Endothelial cell of umbilical vein (primary cell): ENCODE data around the gene CCNDBP1. TPM values are rescaled to one million over a fixed set of nuclear protein-coding genes. Genes with fewer than 3 reads are reported as not detected.

ENCODE experiments used
- BruUV-seq: library from RNA; stranded (reverse); fragments of 400-500 nt; replicated peaks from 2 replicates; lab custom pipeline; 2021; lab: Mats Ljungman, UMichigan
- CTCF ChIA-PET: fragments of 300-600, 350-600 bp; sonication (Branson Sonifier 250); formaldehyde crosslinking; loops from one replicate; lab custom pipeline; 2021; ENCODE audit warnings: antibody characterized with exemption, inconsistent platforms; lab: Charles Lee
- POLR2A ChIA-PET: fragments of 300-600, 350-600 bp; sonication (Branson Sonifier 250); formaldehyde crosslinking; loops from one replicate; lab custom pipeline; 2021; ENCODE audit warnings: antibody characterized with exemption, inconsistent platforms; lab: Charles Lee
- DNase-seq: peaks from one replicate; pipeline ENCODE4 v3.0.0-alpha.2; 2011; ENCODE audit warnings: low read depth, low spot score
- FAIRE-seq: peaks from 2 replicates; lab custom pipeline; 2011; peaks lifted over from hg19 to GRCh38; lab: Jason Lieb, UNC
- H2AFZ ChIP-seq: 2 replicates; pipeline ENCODE4 v1.6.0; 2012; ENCODE audit warnings: low read depth, low read length, control low read depth, inconsistent platforms
- H3K27ac ChIP-seq: 2 replicates; pipeline ENCODE4 v1.5.1; 2011; ENCODE audit warnings: low read depth, mild to moderate bottlenecking, control low read depth, low read length, moderate library complexity; ENCODE audit not compliant: insufficient read depth
- H3K27me3 ChIP-seq, 2 experiments: 2 replicates each; pipeline versions ENCODE4 v1.6.0 to v1.6.1; 2011; ENCODE audit warnings: low read length in 2 of 2, mixed read lengths in 1 of 2; ENCODE audit not compliant: control insufficient read depth in 2 of 2, insufficient read depth in 2 of 2
- H3K36me3 ChIP-seq, 2 experiments: 2 replicates in 1 of 2; 3 replicates in 1 of 2; pipeline ENCODE4 v1.5.1; 2011; ENCODE audit warnings: low read length in 2 of 2, mild to moderate bottlenecking in 1 of 2, moderate library complexity in 1 of 2; ENCODE audit not compliant: control insufficient read depth in 2 of 2, insufficient read depth in 2 of 2; ENCODE audit errors: extremely low read depth in 1 of 2
- H3K4me1 ChIP-seq: 3 replicates; pipeline ENCODE4 v1.5.1; 2011; ENCODE audit warnings: mild to moderate bottlenecking, low read length; ENCODE audit not compliant: control insufficient read depth, insufficient read depth; ENCODE audit errors: extremely low read depth
- H3K4me2 ChIP-seq: 2 replicates; pipeline ENCODE4 v1.6.1; 2011; ENCODE audit warnings: low read length, control low read depth, mixed read lengths; ENCODE audit not compliant: insufficient read depth
- H3K4me3 ChIP-seq, 3 experiments: fragments of 200-600 bp in 1 of 3; sonication (generic), shearing (Covaris generic) in 1 of 3; replicated peaks in 1 of 3; 2 replicates each; pipeline ENCODE4 v1.5.1; 2011 to 2016; ENCODE audit warnings: control low read depth in 3 of 3, low read length in 3 of 3, mild to moderate bottlenecking in 2 of 3, inconsistent platforms in 1 of 3, low read depth in 1 of 3, moderate library complexity in 1 of 3; ENCODE audit not compliant: insufficient read depth in 1 of 3
- H3K79me2 ChIP-seq: 2 replicates; pipeline ENCODE4 v1.6.0; 2012; ENCODE audit warnings: low read length, inconsistent platforms; ENCODE audit not compliant: control insufficient read depth, insufficient read depth
- H3K9ac ChIP-seq: replicated peaks from 2 replicates; pipeline ENCODE3; 2011; ENCODE audit warnings: low read length, control low read depth; ENCODE audit not compliant: insufficient read depth; ENCODE audit errors: extremely low read depth
- H3K9me1 ChIP-seq: replicated peaks from 3 replicates; pipeline ENCODE4 v1.6.0; 2011; ENCODE audit warnings: mild to moderate bottlenecking, low read length; ENCODE audit not compliant: control insufficient read depth, insufficient read depth; ENCODE audit errors: extremely low read depth
- H3K9me3 ChIP-seq: replicated peaks from 2 replicates; pipeline ENCODE4 v1.5.1; 2012; ENCODE audit warnings: low read length, inconsistent platforms; ENCODE audit not compliant: control insufficient read depth, insufficient read depth
- H4K20me1 ChIP-seq: replicated peaks from 2 replicates; pipeline ENCODE3; 2011; ENCODE audit warnings: mild to moderate bottlenecking, low read length; ENCODE audit not compliant: control insufficient read depth, insufficient read depth; ENCODE audit errors: extremely low read depth
- CTCF ChIP-seq, 2 donors: IDR thresholded peaks; 1 replicate in 1 of 2; 2 replicates in 1 of 2; pipeline ENCODE4 v1.5.1; 2011; ENCODE audit warnings: low read length in 2 of 2, mild to moderate bottlenecking in 2 of 2, moderate library complexity in 2 of 2, control low read depth in 1 of 2, inconsistent platforms in 1 of 2, low read depth in 1 of 2; ENCODE audit not compliant: insufficient read depth in 1 of 2; ENCODE audit errors: extremely low read depth in 1 of 2
- EZH2 ChIP-seq: IDR thresholded peaks from 2 replicates; pipeline ENCODE4 v1.6.1; 2012; ENCODE audit warnings: borderline replicate concordance, low read depth, mild to moderate bottlenecking, moderate library complexity, low read length, inconsistent platforms; ENCODE audit not compliant: severe bottlenecking
- FOS ChIP-seq: IDR thresholded peaks from 2 replicates; pipeline ENCODE4 v1.6.1; 2011; ENCODE audit warnings: mild to moderate bottlenecking, low read length, moderate library complexity, borderline replicate concordance; ENCODE audit not compliant: insufficient read depth
- GATA2 ChIP-seq: IDR thresholded peaks from 2 replicates; pipeline ENCODE4 v1.7.0; 2011; ENCODE audit warnings: low read depth, mild to moderate bottlenecking, moderate library complexity, mixed read lengths, low read length; ENCODE audit not compliant: insufficient read length, insufficient read depth
- JUN ChIP-seq: IDR thresholded peaks from 2 replicates; pipeline ENCODE4 v1.6.1; 2011; ENCODE audit warnings: borderline replicate concordance, low read depth; ENCODE audit not compliant: insufficient read length, insufficient read depth
- MYC ChIP-seq: IDR thresholded peaks from one replicate; pipeline ENCODE4 v1.6.1; 2011; ENCODE audit warnings: mild to moderate bottlenecking, low read depth, low read length
- POLR2A ChIP-seq: IDR thresholded peaks from 2 replicates; pipeline ENCODE4 v1.6.1; 2012; ENCODE audit warnings: low read depth, mild to moderate bottlenecking, control low read depth, low read length
- POLR2AphosphoS5 ChIP-seq: IDR thresholded peaks from 2 replicates; pipeline ENCODE4 v1.6.1; 2012; ENCODE audit warnings: low read depth, mild to moderate bottlenecking, control low read depth, low read length, moderate library complexity; ENCODE audit not compliant: insufficient read depth
- dilution Hi-C: fragments of 300-500 bp; cut with MboI; formaldehyde crosslinking; loops from one replicate; pipeline ENCODE4 v1.15.0; 2019; ENCODE audit warnings: low sequenced_read_pairs; ENCODE audit not compliant: extremely low pct_ligation_motif_present
- intact Hi-C: fragments of 100-400 bp; cut with micrococcal nuclease; formaldehyde crosslinking; loops from one replicate; pipeline ENCODE4 v1.10.0; 2022
- polyA plus RNA-seq, 4 experiments: library from polyadenylated mRNA; depleted of rRNA in 3 of 4; stranded (reverse) in 3 of 4; unstranded in 1 of 4; fragments of >200 nt; gene quantifications; 2 replicates each; pipeline versions ENCODE4 v1.2.1 to v1.2.3, GENCODE V29; 2011 to 2012; ENCODE audit warnings: missing spikeins in 1 of 4
- total RNA-seq: library from RNA; stranded (reverse); gene quantifications from 2 replicates; pipeline ENCODE4 v1.2.3, GENCODE V29; 2021
- TF ChIP-seq, protein P1 (sequence below): IDR thresholded peaks from 2 replicates; pipeline ENCODE4 v1.6.1; 2011; ENCODE audit not compliant: insufficient read depth, insufficient read length

Gene CCNDBP1
- total and polyA plus RNA-seq, 2 donors (not counting 3 experiments of a cell fraction or from before 2014, with no cell fraction given) = 39.9 to 54.9 TPM

- H3K79me2 ChIP-seq = no peaks in the 10 kb centered on the region
- H3K9me1 ChIP-seq = no peaks in the 10 kb centered on the region
- no peaks in the 10 kb centered on the region for H3K27me3 ChIP-seq
- dilution Hi-C loops (no loop called here), intact Hi-C loops (no loop called here)
- H3K36me3 ChIP-seq = no peaks in the 10 kb centered on the region
- H3K4me1 ChIP-seq = peaks cover 13% of the 10 kb centered on the region
- DNase-seq (no peak), FAIRE-seq (no peak)
- H3K9me3 ChIP-seq = no peaks in the 10 kb centered on the region
- H3K4me2 ChIP-seq = no peak overlapping the region
- no peak overlapping the region for H3K27ac ChIP-seq
- no peak overlapping the region for H3K9ac ChIP-seq
- no peak overlapping the region for H2AFZ ChIP-seq
- no peak overlapping the region for H3K4me3 ChIP-seq
- TF ChIP-seq FOS (no peak), POLR2AphosphoS5 (no peak), CTCF (IDR thresholded peaks at IDR 0.05; ENCODE audit: extremely low read depth in 1 of 2, insufficient read depth in 1 of 2, low read depth in 1 of 2, low read length in 2 of 2) (no peak), POLR2A (no peak), EZH2 (no peak), GATA2 (no peak), MYC (no peak), JUN (no peak)
- TF ChIP-seq, protein P1, sequence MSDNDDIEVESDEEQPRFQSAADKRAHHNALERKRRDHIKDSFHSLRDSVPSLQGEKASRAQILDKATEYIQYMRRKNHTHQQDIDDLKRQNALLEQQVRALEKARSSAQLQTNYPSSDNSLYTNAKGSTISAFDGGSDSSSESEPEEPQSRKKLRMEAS = no peak
- BruUV-seq = no TSS peak
- CTCF ChIA-PET = interaction anchor here (0.9 kb wide), 1 partner anchor 16 kb away, joined by 4 read pairs; no protein-coding TSS in a partner anchor
- POLR2A ChIA-PET = no interaction called here
- no peaks in the 10 kb centered on the region for H4K20me1 ChIP-seq
Observed at GRCh38 chr15:43168192-43169107, 16.8 kb upstream of the CCNDBP1 start.
